Naive thymus-derived CD8-positive, alpha-beta T cell (primary cell): ENCODE results near the gene CCL3. TPM values are rescaled to one million over a fixed set of nuclear protein-coding genes. Genes with fewer than 3 reads are reported as not detected.
A peak's percentile ranks its signal among the peaks of the same experiment; 100 is the strongest.
"Not testable (repeated sequence)": the region's sequence is repeated elsewhere in the genome, so short reads cannot be mapped to it uniquely, and the experiment has no call there.

Experiments
- ATAC-seq, 2 donors: fragments of 150-1000 bp; cut with Tn5 transposase in 1 of 2; sonication (Bioruptor Pico), chemical (Tn5 transposase) in 1 of 2; 1 replicate in 1 of 2; 2 replicates in 1 of 2; pipeline ENCODE4 v1.10.0; 2021; ENCODE audit warnings: mild to moderate bottlenecking in 2 of 2, moderate library complexity in 2 of 2
- POLR2A ChIA-PET: fragments of 350-600 bp; sonication (Branson Sonifier 250); formaldehyde crosslinking; loops from one replicate; lab custom pipeline; 2021; ENCODE audit warnings: antibody characterized with exemption; lab: Charles Lee
- DNase-seq, 10 donors: peaks; one replicate each; pipeline versions ENCODE4 v3.0.0 to v3.0.0-alpha.2; 2020 to 2022
- H3K27ac Mint-ChIP-seq, 10 donors: one replicate each; pipeline ENCODE4 v1.8.0; 2020 to 2022; ENCODE audit warnings: mild to moderate bottlenecking in 10 of 10, mixed read lengths in 10 of 10, moderate library complexity in 4 of 10, inconsistent platforms in 1 of 10
- H3K27me3 Mint-ChIP-seq, 5 donors: one replicate each; pipeline ENCODE4 v1.8.0; 2021 to 2022; ENCODE audit warnings: mixed read lengths in 5 of 5
- H3K36me3 Mint-ChIP-seq, 3 donors: one replicate each; pipeline ENCODE4 v1.8.0; 2020 to 2022; ENCODE audit warnings: mixed read lengths in 3 of 3, mild to moderate bottlenecking in 2 of 3, inconsistent platforms in 1 of 3
- H3K4me1 Mint-ChIP-seq, 4 donors: one replicate each; pipeline ENCODE4 v1.8.0; 2021 to 2022; ENCODE audit warnings: mixed read lengths in 4 of 4
- H3K4me3 Mint-ChIP-seq, 10 donors: one replicate each; pipeline ENCODE4 v1.8.0; 2020 to 2022; ENCODE audit warnings: mild to moderate bottlenecking in 10 of 10, mixed read lengths in 10 of 10, moderate library complexity in 6 of 10, inconsistent platforms in 1 of 10
- H3K9me3 Mint-ChIP-seq, 9 donors: one replicate each; pipeline ENCODE4 v1.8.0; 2020 to 2022; ENCODE audit warnings: mixed read lengths in 9 of 9, mild to moderate bottlenecking in 3 of 9, inconsistent platforms in 1 of 9, moderate library complexity in 1 of 9
- polyA plus RNA-seq, 3 donors: library from polyadenylated mRNA; unstranded; fragments of 300-500 nt; fragmentation: Illumina TruSeq; gene quantifications; one replicate each; pipeline ENCODE4 v1.2.3, GENCODE V29; 2021
- total RNA-seq, 8 experiments: library from RNA in 2 of 8; stranded (reverse) in 2 of 8; gene quantifications; one replicate each; pipeline ENCODE4 v1.2.3 and lab custom pipeline; 2021 to 2026

The CCL3 gene
- total and polyA plus RNA-seq, 5 experiments from 2014 or later: 1.6 to 10.9 (median 2.6) TPM; not detected in 2

GRCh38 chr17:36127199-36127893 is 37.4 kb upstream of the CCL3 start:
- Mint-ChIP-seq H3K4me1 (peaks cover 0 to 45% (median 4%) of the 10 kb centered on the region in 4 donors), H3K36me3 (peaks cover 0 to 8% (median 4%) of the 10 kb centered on the region in 3 donors), H3K27ac (peak overlapping the region in 3 of 10 donors; percentile 31 to 40 (median 39)), H3K9me3 (peaks cover 0 to 24% (median 14%) of the 10 kb centered on the region in 9 donors), H3K4me3 (no peak overlapping the region), H3K27me3 (peaks cover 0 to 9% (median 4%) of the 10 kb centered on the region in 5 donors)
- DNase-seq (no peak), ATAC-seq (no peak)
- POLR2A ChIA-PET: no interaction called here

- ATAC-seq (no peak), DNase-seq (no peak)
- H3K27ac Mint-ChIP-seq: no peak overlapping the region
- peaks cover 0 to 31% (median 4%) of the 10 kb centered on the region in 4 donors for H3K4me1 Mint-ChIP-seq
- no peak overlapping the region for H3K4me3 Mint-ChIP-seq
- H3K9me3 Mint-ChIP-seq: peaks cover 0 to 27% (median 14%) of the 10 kb centered on the region in 9 donors
- H3K27me3 Mint-ChIP-seq: peaks cover 0 to 12% (median 6%) of the 10 kb centered on the region in 5 donors
- POLR2A ChIA-PET: no interaction called here
- H3K36me3 Mint-ChIP-seq: peaks cover 0 to 8% (median 4%) of the 10 kb centered on the region in 3 donors
Observed at GRCh38 chr17:36124879-36125824, 35.2 kb upstream of the CCL3 start.

DNA sequence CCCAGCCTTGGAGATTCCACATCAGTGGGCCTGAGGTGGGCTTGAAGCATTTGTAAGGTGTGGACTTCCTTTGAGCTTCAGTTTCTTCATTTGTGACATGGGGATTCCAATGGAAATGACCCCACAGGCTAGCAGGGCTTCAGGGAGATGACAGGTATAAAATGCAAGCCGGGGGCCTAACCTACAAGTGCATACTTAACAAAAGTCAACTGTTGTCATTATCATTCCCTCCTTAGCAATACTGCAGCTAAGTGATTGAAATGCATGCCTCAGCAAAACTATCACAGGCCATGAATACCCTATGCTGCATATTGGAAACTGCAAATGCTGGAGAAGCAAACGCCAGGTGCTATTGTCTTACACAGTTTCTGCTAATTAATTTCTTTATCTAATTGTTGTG is 33.5 kb upstream of the CCL3 start:
- ATAC-seq: no peak
- no peak overlapping the region for H3K4me3 Mint-ChIP-seq
- H3K36me3 Mint-ChIP-seq: peaks cover 0 to 8% (median 4%) of the 10 kb centered on the region in 3 donors

GRCh38 chr17:36121099-36121498 is 31.2 kb upstream of the CCL3 start:
- not testable (repeated sequence) for H3K27ac Mint-ChIP-seq, H3K36me3 Mint-ChIP-seq

More for the DNA sequence above, 33.5 kb upstream of the CCL3 start:
- H3K27me3 Mint-ChIP-seq: peaks cover 0 to 12% (median 6%) of the 10 kb centered on the region in 5 donors
- no peak overlapping the region for H3K27ac Mint-ChIP-seq
- peaks cover 0 to 27% (median 14%) of the 10 kb centered on the region in 9 donors for H3K9me3 Mint-ChIP-seq
- DNase-seq: no peak
- peaks cover 0 to 27% (median 4%) of the 10 kb centered on the region in 4 donors for H3K4me1 Mint-ChIP-seq
- POLR2A ChIA-PET: no interaction called here

GRCh38 chr17:36120221-36120620 is 30.3 kb upstream of the CCL3 start:
- POLR2A ChIA-PET: no interaction called here
- no peak for ATAC-seq
- H3K27ac Mint-ChIP-seq: no peak overlapping the region

More at GRCh38 chr17:36121099-36121498, 31.2 kb upstream of the CCL3 start:
- Mint-ChIP-seq H3K4me1 (peaks cover 0 to 10% (median 0%) of the 10 kb centered on the region in 4 donors), H3K9me3 (peaks cover 0 to 15% (median 8%) of the 10 kb centered on the region in 9 donors)
- H3K27me3 Mint-ChIP-seq, H3K4me3 Mint-ChIP-seq, ATAC-seq, POLR2A ChIA-PET, DNase-seq: not testable (repeated sequence)

DNA sequence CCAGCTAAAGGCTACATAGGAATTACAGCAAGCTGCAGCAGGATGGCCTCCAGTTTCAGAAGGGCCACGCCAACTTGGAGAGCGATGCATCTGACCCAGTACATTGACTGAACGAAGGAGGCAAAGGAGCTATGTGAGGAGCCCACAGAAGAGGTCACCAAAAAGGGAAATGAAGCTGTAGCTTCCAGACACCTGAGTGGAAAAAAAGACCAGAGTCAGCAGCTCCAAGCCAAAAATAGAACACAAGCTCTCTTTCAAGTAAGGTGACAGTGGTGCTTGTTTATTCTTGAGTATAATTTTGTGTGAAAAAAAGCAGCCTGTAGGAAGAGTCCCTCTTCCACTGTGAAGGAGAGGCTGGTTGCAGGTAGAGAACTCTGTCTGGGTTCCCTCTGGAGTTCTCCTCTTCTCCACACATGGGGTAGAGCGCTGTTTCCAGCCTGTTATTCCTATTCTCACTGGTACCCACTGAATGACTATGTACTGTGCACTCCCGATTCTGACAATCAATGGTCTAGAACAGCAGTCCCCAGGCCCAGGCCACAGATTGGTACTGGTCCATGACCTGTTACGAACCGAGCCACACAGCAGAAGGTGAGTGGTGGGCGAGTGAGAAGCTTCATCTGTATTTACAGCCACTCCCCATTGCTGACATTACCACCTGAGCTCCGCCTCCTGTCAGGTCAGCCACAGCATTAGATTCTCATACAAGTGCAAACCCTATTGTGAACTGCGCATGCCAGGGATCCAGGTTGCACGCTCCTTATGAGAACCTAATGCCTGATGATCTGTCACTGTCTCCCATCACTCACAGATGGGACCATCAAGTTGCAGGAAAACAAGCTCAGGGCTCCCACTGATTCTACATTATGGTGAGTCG is 28.8 kb upstream of the CCL3 start:
- peaks cover 0 to 8% (median 0%) of the 10 kb centered on the region in 4 donors for H3K4me1 Mint-ChIP-seq

More at GRCh38 chr17:36120221-36120620, 30.3 kb upstream of the CCL3 start:
- Mint-ChIP-seq H3K4me3 (no peak overlapping the region), H3K36me3 (no peaks in the 10 kb centered on the region), H3K9me3 (peaks cover 0 to 6% (median under 1%) of the 10 kb centered on the region in 9 donors), H3K27me3 (peaks cover 0 to 7% (median 4%) of the 10 kb centered on the region in 5 donors), H3K4me1 (peaks cover 0 to 8% (median 0%) of the 10 kb centered on the region in 4 donors)
- no peak for DNase-seq

DNA sequence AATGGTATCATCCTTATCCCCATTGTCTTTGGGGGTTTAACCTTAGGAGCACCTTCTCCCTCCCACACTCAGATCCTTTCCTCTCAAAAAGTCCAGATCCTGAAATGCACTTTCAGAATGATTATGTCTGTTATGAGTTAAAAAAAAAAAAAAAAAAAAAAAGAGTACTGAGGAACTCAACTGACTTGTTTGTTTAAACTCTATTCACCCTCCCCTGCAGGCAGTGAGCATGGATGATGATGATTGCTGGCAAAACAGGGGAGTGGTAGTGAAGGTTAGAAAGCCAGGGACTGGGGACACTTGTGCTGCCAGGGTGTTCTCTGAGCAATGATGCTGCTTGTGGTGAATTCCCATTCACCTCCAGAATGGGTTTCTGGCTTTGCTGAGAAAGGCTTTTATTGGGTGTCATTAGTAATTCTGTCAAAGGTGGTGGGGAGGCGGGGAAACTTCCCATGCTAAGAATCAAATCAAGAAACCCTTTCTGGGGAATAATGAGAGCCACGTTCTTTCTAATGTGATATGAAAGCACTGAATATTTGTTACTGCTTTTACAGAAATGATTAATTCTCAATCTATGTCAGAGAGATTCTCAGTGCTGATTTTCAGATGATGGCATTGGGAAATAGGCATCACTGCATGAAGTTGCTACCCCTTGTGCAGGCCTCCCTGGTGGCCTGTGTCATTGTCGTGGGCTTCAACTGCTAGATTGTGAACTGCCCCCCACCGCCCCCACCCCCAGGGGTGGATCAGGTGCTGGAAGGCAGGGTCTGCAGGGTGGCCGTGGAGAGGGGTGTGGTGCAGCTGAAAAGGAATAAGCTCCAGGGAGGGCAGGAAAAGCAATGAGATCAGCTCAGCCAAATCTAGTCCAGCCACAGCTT is 27.8 kb upstream of the CCL3 start:
- H3K9me3 Mint-ChIP-seq: peaks cover 0 to 4% (median 0%) of the 10 kb centered on the region in 9 donors
- no peak for ATAC-seq
- POLR2A ChIA-PET: no interaction called here

More for the DNA sequence above, 28.8 kb upstream of the CCL3 start:
- no peaks in the 10 kb centered on the region for H3K36me3 Mint-ChIP-seq
- DNase-seq: no peak
- peaks cover 0 to 8% (median 6%) of the 10 kb centered on the region in 5 donors for H3K27me3 Mint-ChIP-seq
- H3K27ac Mint-ChIP-seq: peak overlapping the region in 1 of 10 donors; percentile 12
- peaks cover 0 to 3% (median 0%) of the 10 kb centered on the region in 9 donors for H3K9me3 Mint-ChIP-seq
- POLR2A ChIA-PET: no interaction called here
- H3K4me3 Mint-ChIP-seq: peak overlapping the region in 1 of 10 donors; percentile 56
- no peak for ATAC-seq

DNA sequence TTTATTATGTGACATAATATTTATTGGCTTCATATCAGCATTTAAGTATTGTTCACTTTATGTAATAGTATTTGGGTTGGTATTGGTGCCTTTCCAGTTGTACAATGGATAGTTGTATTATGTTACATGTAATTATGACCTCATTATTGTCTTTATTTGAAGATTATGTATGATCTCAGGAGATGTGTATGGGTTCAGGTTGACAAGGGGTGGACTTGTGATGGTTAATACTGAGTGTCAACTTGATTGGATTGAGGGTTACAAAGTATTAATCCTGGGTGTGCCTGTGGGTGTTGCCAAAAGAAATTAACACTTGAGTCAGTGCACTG is 25.7 kb upstream of the CCL3 start:
- DNase-seq, H3K36me3 Mint-ChIP-seq, H3K27me3 Mint-ChIP-seq, H3K27ac Mint-ChIP-seq, H3K9me3 Mint-ChIP-seq, ATAC-seq, POLR2A ChIA-PET: not testable (repeated sequence)
- Mint-ChIP-seq H3K4me1 (peaks cover 0 to 11% (median 0%) of the 10 kb centered on the region in 4 donors), H3K4me3 (peak overlapping the region in 1 of 10 donors; percentile 58)

More for the DNA sequence above, 27.8 kb upstream of the CCL3 start:
- H3K27me3 Mint-ChIP-seq: peaks cover 0 to 8% (median 6%) of the 10 kb centered on the region in 5 donors
- no peaks in the 10 kb centered on the region for H3K36me3 Mint-ChIP-seq
- DNase-seq: no peak
- peak overlapping the region in 1 of 10 donors; percentile 62 for H3K4me3 Mint-ChIP-seq
- H3K4me1 Mint-ChIP-seq: peaks cover 0 to 8% (median 0%) of the 10 kb centered on the region in 4 donors
- H3K27ac Mint-ChIP-seq: peak overlapping the region in 1 of 10 donors; percentile 15

DNA sequence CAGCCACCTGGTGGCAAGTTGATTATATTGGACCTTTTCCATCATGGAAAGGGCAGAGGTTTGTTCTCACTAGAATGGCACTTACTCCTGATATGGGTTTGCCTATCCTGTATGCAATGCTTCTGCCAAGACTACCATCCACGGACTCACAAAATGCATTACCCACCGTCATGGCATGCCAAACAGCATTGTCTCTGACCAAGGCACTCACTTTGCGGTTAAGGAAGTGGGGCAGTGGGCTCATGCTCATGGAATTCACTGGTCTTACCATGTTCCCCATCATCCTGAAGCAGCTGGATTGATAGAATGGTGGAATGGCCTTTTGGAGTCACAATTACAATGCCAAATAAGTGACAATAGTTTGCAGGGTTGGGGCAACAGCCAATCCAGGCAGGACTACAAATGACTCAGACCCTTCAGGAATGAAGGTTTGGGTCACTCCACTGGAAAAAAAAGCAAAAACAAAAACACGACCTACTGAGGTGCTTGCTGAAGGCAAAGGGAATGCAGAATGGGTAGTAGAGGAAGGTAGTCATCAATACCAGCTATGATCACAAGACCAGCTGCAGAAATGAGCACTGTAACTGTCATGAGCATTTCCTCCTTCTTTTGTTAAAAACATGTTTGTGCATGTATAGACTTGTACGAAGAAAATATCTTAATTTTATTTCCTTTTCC is 25.2 kb upstream of the CCL3 start:
- ATAC-seq, H3K36me3 Mint-ChIP-seq, H3K27me3 Mint-ChIP-seq, H3K4me3 Mint-ChIP-seq, POLR2A ChIA-PET, DNase-seq, H3K9me3 Mint-ChIP-seq: not testable (repeated sequence)
- Mint-ChIP-seq H3K4me1 (peaks cover 0 to 15% (median 0%) of the 10 kb centered on the region in 4 donors), H3K27ac (peak overlapping the region in 1 of 10 donors; percentile 13)

- H3K4me3 Mint-ChIP-seq, ATAC-seq, H3K9me3 Mint-ChIP-seq, H3K27ac Mint-ChIP-seq, H3K27me3 Mint-ChIP-seq, DNase-seq, POLR2A ChIA-PET, H3K36me3 Mint-ChIP-seq: not testable (repeated sequence)
- peaks cover 0 to 10% (median 0%) of the 10 kb centered on the region in 4 donors for H3K4me1 Mint-ChIP-seq
Observed at GRCh38 chr17:36113131-36113530, 23.2 kb upstream of the CCL3 start.

- Mint-ChIP-seq H3K27me3 (peaks cover 0 to 11% (median 2%) of the 10 kb centered on the region in 5 donors), H3K27ac (no peak overlapping the region), H3K36me3 (no peaks in the 10 kb centered on the region), H3K4me3 (no peak overlapping the region), H3K9me3 (peaks cover 0 to 7% (median 0%) of the 10 kb centered on the region in 9 donors), H3K4me1 (peaks cover 0 to 14% (median 0%) of the 10 kb centered on the region in 4 donors)
- DNase-seq (no peak), ATAC-seq (no peak)
- POLR2A ChIA-PET: no interaction called here
Observed at GRCh38 chr17:36112572-36112971, 22.6 kb upstream of the CCL3 start.
